HG02642 (cell line): ENCODE measurements around the gene MYLK2.
A peak's percentile ranks its signal among the peaks of the same experiment; 100 is the strongest.

ENCODE experiments used
- ATAC-seq: cut with Tn5 transposase; IDR thresholded peaks from one replicate; pipeline ENCODE4 v1.9.1; 2021; ENCODE audit warnings: mild to moderate bottlenecking; ENCODE audit not compliant: unreplicated experiment, poor library complexity

Gene MYLK2

GRCh38 chr20:31869673-31869941 is 50.5 kb downstream of the MYLK2 start:
- ATAC-seq = no peak

- ATAC-seq = no peak
Measured at GRCh38 chr20:31869942-31870725, 51.0 kb downstream of the MYLK2 start, which contains the start of the genes DUSP15 and TTLL9. DUSP15 (minus strand) TSS chr20:31870527; CDS start chr20:31870337, 190 bp downstream. TTLL9 (plus strand) TSS chr20:31870634; CDS start chr20:31871127, 493 bp downstream.

GRCh38 chr20:31870726-31871617 is 51.8 kb downstream of the MYLK2 start:
- no peak for ATAC-seq

GRCh38 chr20:31871618-31871954 is 52.4 kb downstream of the MYLK2 start:
- no peak for ATAC-seq

GRCh38 chr20:31872406-31872805 is 53.2 kb downstream of the MYLK2 start:
- no peak for ATAC-seq

- ATAC-seq = no peak
Measured at GRCh38 chr20:31875671-31876070, 56.5 kb downstream of the MYLK2 start.

- no peak for ATAC-seq
Measured at GRCh38 chr20:31877684-31878083, 58.5 kb downstream of the MYLK2 start.

- peak; percentile 88 for ATAC-seq
Measured at GRCh38 chr20:31879143-31879987, 60.2 kb downstream of the MYLK2 start.

- ATAC-seq = no peak
Measured at GRCh38 chr20:31881945-31882344, 62.8 kb downstream of the MYLK2 start.

- ATAC-seq = no peak
Measured at GRCh38 chr20:31883829-31884228, 64.7 kb downstream of the MYLK2 start.
